H1 (cell line): ENCODE data around the gene CDC42EP1. TPM values are rescaled to one million over a fixed set of nuclear protein-coding genes. Genes with fewer than 3 reads are reported as not detected.

Experiments used
- ASH2L ChIP-seq: fragments of 200-600, 300-600 bp; sonication (generic); IDR thresholded peaks from one replicate; pipeline ENCODE4 v1.7.1; 2017; ENCODE audit warnings: low read length
- BACH1 ChIP-seq: IDR thresholded peaks from 2 replicates; pipeline ENCODE4 v1.6.1; 2012; ENCODE audit warnings: low read length, improper control_type of control experiment
- BRCA1 ChIP-seq: IDR thresholded peaks from 2 replicates; pipeline ENCODE4 v1.6.1; 2012; ENCODE audit warnings: low read depth, low read length, improper control_type of control experiment
- CBX5 ChIP-seq: fragments of 300-800, 300-1000 bp; sonication (generic); IDR thresholded peaks from 2 replicates; pipeline ENCODE4 v1.7.1; 2016; ENCODE audit warnings: antibody characterized with exemption, low read length, low read depth
- CHD2 ChIP-seq: IDR thresholded peaks from 2 replicates; pipeline ENCODE4 v1.6.1; 2012; ENCODE audit warnings: low read length, improper control_type of control experiment
- EP300 ChIP-seq, 2 experiments: IDR thresholded peaks; 1 replicate in 1 of 2; 2 replicates in 1 of 2; pipeline ENCODE4 v1.6.1; 2011 to 2012; ENCODE audit warnings: low read depth in 2 of 2, low read length in 2 of 2, mild to moderate bottlenecking in 2 of 2, borderline replicate concordance in 1 of 2, inconsistent platforms in 1 of 2, moderate library complexity in 1 of 2
- GABPA ChIP-seq: IDR thresholded peaks from 2 replicates; pipeline ENCODE4 v1.6.1; 2011; ENCODE audit warnings: mild to moderate bottlenecking, low read length, moderate library complexity, borderline replicate concordance; ENCODE audit not compliant: insufficient read depth
- HDAC2 ChIP-seq, 2 experiments: fragments of 300-600 bp in 1 of 2; sonication (generic) in 1 of 2; IDR thresholded peaks; 2 replicates each; pipeline ENCODE4 v1.6.1; 2011 to 2012; ENCODE audit warnings: low read depth in 2 of 2, low read length in 2 of 2, mild to moderate bottlenecking in 2 of 2, moderate library complexity in 2 of 2, borderline replicate concordance in 1 of 2, inconsistent platforms in 1 of 2
- PHF8 ChIP-seq: fragments of 200-600 bp; sonication (generic); conservative IDR thresholded peaks from 2 replicates; pipeline ENCODE4 v1.7.1; 2012; ENCODE audit warnings: low read depth, mild to moderate bottlenecking, inconsistent platforms, low read length, moderate library complexity
- POLR2AphosphoS5 ChIP-seq: IDR thresholded peaks from 2 replicates; pipeline ENCODE4 v1.6.1; 2011; ENCODE audit warnings: low read depth, low read length
- RAD21 ChIP-seq, 2 experiments: IDR thresholded peaks in 1 of 2; conservative IDR thresholded peaks in 1 of 2; 2 replicates each; pipeline ENCODE4 v1.6.1; 2011; ENCODE audit warnings: low read depth in 2 of 2, low read length in 2 of 2, improper control_type of control experiment in 1 of 2, inconsistent platforms in 1 of 2, mild to moderate bottlenecking in 1 of 2, moderate library complexity in 1 of 2
- SIN3A ChIP-seq, 2 experiments: IDR thresholded peaks in 1 of 2; conservative IDR thresholded peaks in 1 of 2; 2 replicates each; pipeline ENCODE4 v1.6.1; 2011 to 2012; ENCODE audit warnings: low read length in 2 of 2, improper control_type of control experiment in 1 of 2, low read depth in 1 of 2, mild to moderate bottlenecking in 1 of 2
- SP2 ChIP-seq: IDR thresholded peaks from 2 replicates; pipeline ENCODE4 v1.6.1; 2012; ENCODE audit warnings: mild to moderate bottlenecking, low read length, inconsistent platforms
- SRF ChIP-seq: IDR thresholded peaks from 2 replicates; pipeline ENCODE4 v1.6.1; 2011; ENCODE audit warnings: mild to moderate bottlenecking, low read depth, low read length, moderate library complexity
- polyA plus RNA-seq, 7 experiments: library from polyadenylated mRNA; depleted of rRNA in 3 of 7; stranded (reverse) in 5 of 7; unstranded in 2 of 7; fragments of >200 nt in 5 of 7; fragments of 200-250 nt in 2 of 7; gene quantifications; 1 replicate in 5 of 7; 2 replicates in 1 of 7; 4 replicates in 1 of 7; pipeline versions ENCODE4 v1.2.1 to v1.2.3, GENCODE V29; 2011 to 2013; ENCODE audit warnings: missing spikeins in 2 of 7, mixed read lengths in 2 of 7
- total RNA-seq: library from RNA; stranded (reverse); fragmentation: NEBNext Ultra II Directional; extraction: Animal tissue kit (Norgen Biotek cat#: 25700); gene quantifications from 2 replicates; pipeline ENCODE4 v1.2.1, GENCODE V29; 2021
- TF ChIP-seq, protein P1 (sequence below), 3 experiments: IDR thresholded peaks; 1 replicate in 2 of 3; 2 replicates in 1 of 3; pipeline versions ENCODE4 v1.5.1 to v1.6.1; 2011; ENCODE audit warnings: low read length in 3 of 3, mild to moderate bottlenecking in 3 of 3, inconsistent platforms in 2 of 3, low read depth in 1 of 3, moderate library complexity in 1 of 3; ENCODE audit not compliant: insufficient read depth in 1 of 3; ENCODE audit errors: control extremely low read depth in 1 of 3
- TF ChIP-seq, protein P2 (sequence below): IDR thresholded peaks from 2 replicates; pipeline ENCODE4 v1.6.1; 2011; ENCODE audit warnings: low read length, improper control_type of control experiment

CDC42EP1 gene
- total and polyA plus RNA-seq, 2 of the 8 experiments (the other 6 are each of a cell fraction or from before 2014, with no cell fraction given) = 8.3 to 11.2 TPM

DNA sequence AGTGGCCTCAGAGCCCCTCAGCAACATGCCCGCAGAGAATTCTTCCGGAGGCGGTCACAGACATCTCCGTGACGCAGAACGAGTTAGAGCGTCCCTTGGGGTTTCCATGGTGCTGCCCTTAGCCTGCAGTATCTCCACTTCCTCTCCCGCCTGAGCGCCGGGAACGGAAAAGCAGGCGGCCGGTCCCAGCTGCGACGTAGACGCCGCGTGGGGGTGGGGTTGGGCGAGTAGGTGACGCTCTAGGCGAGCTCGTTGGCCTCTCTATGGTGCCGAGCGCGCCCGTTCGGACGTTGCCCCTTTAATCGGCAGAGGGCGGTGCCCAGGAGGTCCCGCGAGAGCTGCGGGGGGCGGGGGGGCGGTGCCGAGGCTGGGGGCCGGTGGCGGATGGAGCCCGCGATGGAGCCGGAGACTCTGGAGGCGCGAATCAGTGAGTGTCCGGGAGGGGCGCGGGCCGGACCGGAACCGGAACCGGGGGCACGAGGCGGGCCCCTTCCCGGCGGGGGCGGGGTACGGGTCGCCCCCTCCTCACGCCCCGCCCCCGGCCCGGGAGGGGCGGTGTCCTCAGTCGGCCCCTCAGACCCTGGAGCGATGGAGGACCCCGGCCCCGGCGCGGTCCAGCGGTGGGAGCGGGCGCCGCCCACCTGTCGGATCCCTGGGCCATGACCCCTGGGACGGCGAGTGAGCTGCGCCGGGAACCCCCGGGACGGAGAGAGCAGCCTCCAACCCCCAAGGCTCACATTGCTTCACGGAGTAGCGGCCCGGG lies 48.4 kb downstream of the CDC42EP1 start, which contains the start of gene GGA1 (continued):
- TF ChIP-seq, protein P1, sequence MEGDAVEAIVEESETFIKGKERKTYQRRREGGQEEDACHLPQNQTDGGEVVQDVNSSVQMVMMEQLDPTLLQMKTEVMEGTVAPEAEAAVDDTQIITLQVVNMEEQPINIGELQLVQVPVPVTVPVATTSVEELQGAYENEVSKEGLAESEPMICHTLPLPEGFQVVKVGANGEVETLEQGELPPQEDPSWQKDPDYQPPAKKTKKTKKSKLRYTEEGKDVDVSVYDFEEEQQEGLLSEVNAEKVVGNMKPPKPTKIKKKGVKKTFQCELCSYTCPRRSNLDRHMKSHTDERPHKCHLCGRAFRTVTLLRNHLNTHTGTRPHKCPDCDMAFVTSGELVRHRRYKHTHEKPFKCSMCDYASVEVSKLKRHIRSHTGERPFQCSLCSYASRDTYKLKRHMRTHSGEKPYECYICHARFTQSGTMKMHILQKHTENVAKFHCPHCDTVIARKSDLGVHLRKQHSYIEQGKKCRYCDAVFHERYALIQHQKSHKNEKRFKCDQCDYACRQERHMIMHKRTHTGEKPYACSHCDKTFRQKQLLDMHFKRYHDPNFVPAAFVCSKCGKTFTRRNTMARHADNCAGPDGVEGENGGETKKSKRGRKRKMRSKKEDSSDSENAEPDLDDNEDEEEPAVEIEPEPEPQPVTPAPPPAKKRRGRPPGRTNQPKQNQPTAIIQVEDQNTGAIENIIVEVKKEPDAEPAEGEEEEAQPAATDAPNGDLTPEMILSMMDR (IDR thresholded peaks at IDR 0.05; ENCODE audit: control extremely low read depth in 1 of 3, insufficient read depth in 1 of 3, low read depth in 1 of 3, low read length in 3 of 3) = no peak; a peak in 1 of 4 replicates
- TF ChIP-seq EP300 (IDR thresholded peaks at IDR 0.05; ENCODE audit: borderline replicate concordance in 1 of 2, low read depth in 2 of 2, low read length in 2 of 2) = 0 out of 3 replicates have a peak, but pooled peaks of 1 of the 2 experiments have one; percentile 9
- no peak for TF ChIP-seq SRF
- peak; percentile 57; the same call in 1 of the 2 replicates for TF ChIP-seq BRCA1
- TF ChIP-seq CHD2 = peak; percentile 92
- peak; percentile 80 for TF ChIP-seq ASH2L
- TF ChIP-seq GABPA = peak; percentile 86
- TF ChIP-seq, protein P2, sequence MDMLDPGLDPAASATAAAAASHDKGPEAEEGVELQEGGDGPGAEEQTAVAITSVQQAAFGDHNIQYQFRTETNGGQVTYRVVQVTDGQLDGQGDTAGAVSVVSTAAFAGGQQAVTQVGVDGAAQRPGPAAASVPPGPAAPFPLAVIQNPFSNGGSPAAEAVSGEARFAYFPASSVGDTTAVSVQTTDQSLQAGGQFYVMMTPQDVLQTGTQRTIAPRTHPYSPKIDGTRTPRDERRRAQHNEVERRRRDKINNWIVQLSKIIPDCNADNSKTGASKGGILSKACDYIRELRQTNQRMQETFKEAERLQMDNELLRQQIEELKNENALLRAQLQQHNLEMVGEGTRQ = no peak
- peak in 1 of 2 experiments; percentile 17; a peak in 1 of 4 replicates for TF ChIP-seq HDAC2 (IDR thresholded peaks at IDR 0.05; ENCODE audit: borderline replicate concordance in 1 of 2, low read depth in 2 of 2, low read length in 2 of 2)
- TF ChIP-seq POLR2AphosphoS5 = peak; percentile 17
- no peak for TF ChIP-seq CBX5
- TF ChIP-seq RAD21 (IDR thresholded peaks at IDR 0.05 in 1 of 2, conservative IDR thresholded peaks at IDR 0.05 in 1 of 2; ENCODE audit: low read depth in 2 of 2, low read length in 2 of 2) = no peak
- TF ChIP-seq SP2 = peak; percentile 91
- TF ChIP-seq SIN3A (conservative IDR thresholded peaks at IDR 0.05 in 1 of 2, IDR thresholded peaks at IDR 0.05 in 1 of 2; ENCODE audit: low read depth in 1 of 2, low read length in 2 of 2) = peak; percentile 60 to 79; a peak in 2 of 4 replicates
- TF ChIP-seq BACH1 = peak; percentile 36
- TF ChIP-seq PHF8 = peak; percentile 84
